Measurements from ENCODE around the gene AQP12A. TPM values are rescaled to one million over a fixed set of nuclear protein-coding genes. Genes with fewer than 3 reads are reported as not detected.

The AQP12A gene
- total and polyA plus RNA-seq, 2 experiments from 2014 or later = not detected

DNA sequence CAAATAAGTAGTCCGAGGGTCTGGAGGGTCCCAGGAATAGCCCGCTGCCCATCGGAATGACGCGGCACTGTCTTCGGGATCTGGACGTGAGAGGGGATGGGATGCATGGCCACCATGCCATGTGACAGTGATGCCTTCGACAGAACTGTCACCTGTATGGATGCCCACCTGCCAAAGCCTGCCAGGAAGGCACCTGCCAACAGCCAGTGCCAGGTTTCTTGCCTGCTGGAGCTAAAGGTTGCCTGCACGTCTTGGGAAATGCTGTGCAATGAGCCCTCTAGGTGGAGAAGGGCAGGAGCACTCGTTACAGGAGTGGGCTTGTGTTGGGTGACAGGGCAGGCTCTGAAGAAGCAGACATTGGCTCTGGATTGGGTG is 45.9 kb upstream of the AQP12A start:
- Histone ChIP-seq H2AFZ (no peak overlapping the region), H3K9me2 (ENCODE audit: insufficient read depth) (no peaks in the 10 kb centered on the region), H4K20me1 (replicated peaks; ENCODE audit: insufficient read depth) (no peaks in the 10 kb centered on the region), H3K36me3 (ENCODE audit: insufficient read depth) (no peaks in the 10 kb centered on the region), H3K27me3 (ENCODE audit: insufficient read depth) (no peaks in the 10 kb centered on the region), H3K4me1 (ENCODE audit: insufficient read depth) (no peaks in the 10 kb centered on the region), H3K4me3 (no peak overlapping the region), H3K4me2 (no peak overlapping the region), H3K79me2 (replicated peaks; ENCODE audit: insufficient read depth) (no peaks in the 10 kb centered on the region), H3F3A (replicated peaks; ENCODE audit: low read depth) (no peaks in the 10 kb centered on the region), H3K27ac (ENCODE audit: low read depth) (no peak overlapping the region)
- no peak for ATAC-seq
- Mint-ChIP-seq H3K27ac (no peak overlapping the region), H3K9me3 (no peaks in the 10 kb centered on the region), H3K27me3 (ENCODE audit: insufficient read depth, low read depth, poor library complexity) (peaks cover 13% of the 10 kb centered on the region), H3K4me3 (no peak overlapping the region), H3K4me1 (peaks cover 10% of the 10 kb centered on the region), H3K36me3 (ENCODE audit: low read depth) (no peaks in the 10 kb centered on the region)
- no peak for TF ChIP-seq JUNB (IDR thresholded peaks at IDR 0.05; ENCODE audit: unreplicated experiment)
- TF ChIP-seq, protein P1, sequence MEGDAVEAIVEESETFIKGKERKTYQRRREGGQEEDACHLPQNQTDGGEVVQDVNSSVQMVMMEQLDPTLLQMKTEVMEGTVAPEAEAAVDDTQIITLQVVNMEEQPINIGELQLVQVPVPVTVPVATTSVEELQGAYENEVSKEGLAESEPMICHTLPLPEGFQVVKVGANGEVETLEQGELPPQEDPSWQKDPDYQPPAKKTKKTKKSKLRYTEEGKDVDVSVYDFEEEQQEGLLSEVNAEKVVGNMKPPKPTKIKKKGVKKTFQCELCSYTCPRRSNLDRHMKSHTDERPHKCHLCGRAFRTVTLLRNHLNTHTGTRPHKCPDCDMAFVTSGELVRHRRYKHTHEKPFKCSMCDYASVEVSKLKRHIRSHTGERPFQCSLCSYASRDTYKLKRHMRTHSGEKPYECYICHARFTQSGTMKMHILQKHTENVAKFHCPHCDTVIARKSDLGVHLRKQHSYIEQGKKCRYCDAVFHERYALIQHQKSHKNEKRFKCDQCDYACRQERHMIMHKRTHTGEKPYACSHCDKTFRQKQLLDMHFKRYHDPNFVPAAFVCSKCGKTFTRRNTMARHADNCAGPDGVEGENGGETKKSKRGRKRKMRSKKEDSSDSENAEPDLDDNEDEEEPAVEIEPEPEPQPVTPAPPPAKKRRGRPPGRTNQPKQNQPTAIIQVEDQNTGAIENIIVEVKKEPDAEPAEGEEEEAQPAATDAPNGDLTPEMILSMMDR (conservative IDR thresholded peaks at IDR 0.05; ENCODE audit: low read depth in 2 of 2) = no peak
- TF ChIP-seq EZH2phosphoT487 (IDR thresholded peaks at IDR 0.05; ENCODE audit: unreplicated experiment) = no peak
- TF ChIP-seq, protein P2, sequence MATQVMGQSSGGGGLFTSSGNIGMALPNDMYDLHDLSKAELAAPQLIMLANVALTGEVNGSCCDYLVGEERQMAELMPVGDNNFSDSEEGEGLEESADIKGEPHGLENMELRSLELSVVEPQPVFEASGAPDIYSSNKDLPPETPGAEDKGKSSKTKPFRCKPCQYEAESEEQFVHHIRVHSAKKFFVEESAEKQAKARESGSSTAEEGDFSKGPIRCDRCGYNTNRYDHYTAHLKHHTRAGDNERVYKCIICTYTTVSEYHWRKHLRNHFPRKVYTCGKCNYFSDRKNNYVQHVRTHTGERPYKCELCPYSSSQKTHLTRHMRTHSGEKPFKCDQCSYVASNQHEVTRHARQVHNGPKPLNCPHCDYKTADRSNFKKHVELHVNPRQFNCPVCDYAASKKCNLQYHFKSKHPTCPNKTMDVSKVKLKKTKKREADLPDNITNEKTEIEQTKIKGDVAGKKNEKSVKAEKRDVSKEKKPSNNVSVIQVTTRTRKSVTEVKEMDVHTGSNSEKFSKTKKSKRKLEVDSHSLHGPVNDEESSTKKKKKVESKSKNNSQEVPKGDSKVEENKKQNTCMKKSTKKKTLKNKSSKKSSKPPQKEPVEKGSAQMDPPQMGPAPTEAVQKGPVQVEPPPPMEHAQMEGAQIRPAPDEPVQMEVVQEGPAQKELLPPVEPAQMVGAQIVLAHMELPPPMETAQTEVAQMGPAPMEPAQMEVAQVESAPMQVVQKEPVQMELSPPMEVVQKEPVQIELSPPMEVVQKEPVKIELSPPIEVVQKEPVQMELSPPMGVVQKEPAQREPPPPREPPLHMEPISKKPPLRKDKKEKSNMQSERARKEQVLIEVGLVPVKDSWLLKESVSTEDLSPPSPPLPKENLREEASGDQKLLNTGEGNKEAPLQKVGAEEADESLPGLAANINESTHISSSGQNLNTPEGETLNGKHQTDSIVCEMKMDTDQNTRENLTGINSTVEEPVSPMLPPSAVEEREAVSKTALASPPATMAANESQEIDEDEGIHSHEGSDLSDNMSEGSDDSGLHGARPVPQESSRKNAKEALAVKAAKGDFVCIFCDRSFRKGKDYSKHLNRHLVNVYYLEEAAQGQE (IDR thresholded peaks at IDR 0.05; ENCODE audit: unreplicated experiment) = no peak
- no peak for TF ChIP-seq POLR2AphosphoS5 (IDR thresholded peaks at IDR 0.05; ENCODE audit: low read depth)
- TF ChIP-seq, protein P3, sequence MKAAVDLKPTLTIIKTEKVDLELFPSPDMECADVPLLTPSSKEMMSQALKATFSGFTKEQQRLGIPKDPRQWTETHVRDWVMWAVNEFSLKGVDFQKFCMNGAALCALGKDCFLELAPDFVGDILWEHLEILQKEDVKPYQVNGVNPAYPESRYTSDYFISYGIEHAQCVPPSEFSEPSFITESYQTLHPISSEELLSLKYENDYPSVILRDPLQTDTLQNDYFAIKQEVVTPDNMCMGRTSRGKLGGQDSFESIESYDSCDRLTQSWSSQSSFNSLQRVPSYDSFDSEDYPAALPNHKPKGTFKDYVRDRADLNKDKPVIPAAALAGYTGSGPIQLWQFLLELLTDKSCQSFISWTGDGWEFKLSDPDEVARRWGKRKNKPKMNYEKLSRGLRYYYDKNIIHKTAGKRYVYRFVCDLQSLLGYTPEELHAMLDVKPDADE (IDR thresholded peaks at IDR 0.05) = no peak
- TF ChIP-seq NANOG (IDR thresholded peaks at IDR 0.05; ENCODE audit: borderline replicate concordance) = no peak
- no peak for DNase-seq (ENCODE audit: low spot score)

DNA sequence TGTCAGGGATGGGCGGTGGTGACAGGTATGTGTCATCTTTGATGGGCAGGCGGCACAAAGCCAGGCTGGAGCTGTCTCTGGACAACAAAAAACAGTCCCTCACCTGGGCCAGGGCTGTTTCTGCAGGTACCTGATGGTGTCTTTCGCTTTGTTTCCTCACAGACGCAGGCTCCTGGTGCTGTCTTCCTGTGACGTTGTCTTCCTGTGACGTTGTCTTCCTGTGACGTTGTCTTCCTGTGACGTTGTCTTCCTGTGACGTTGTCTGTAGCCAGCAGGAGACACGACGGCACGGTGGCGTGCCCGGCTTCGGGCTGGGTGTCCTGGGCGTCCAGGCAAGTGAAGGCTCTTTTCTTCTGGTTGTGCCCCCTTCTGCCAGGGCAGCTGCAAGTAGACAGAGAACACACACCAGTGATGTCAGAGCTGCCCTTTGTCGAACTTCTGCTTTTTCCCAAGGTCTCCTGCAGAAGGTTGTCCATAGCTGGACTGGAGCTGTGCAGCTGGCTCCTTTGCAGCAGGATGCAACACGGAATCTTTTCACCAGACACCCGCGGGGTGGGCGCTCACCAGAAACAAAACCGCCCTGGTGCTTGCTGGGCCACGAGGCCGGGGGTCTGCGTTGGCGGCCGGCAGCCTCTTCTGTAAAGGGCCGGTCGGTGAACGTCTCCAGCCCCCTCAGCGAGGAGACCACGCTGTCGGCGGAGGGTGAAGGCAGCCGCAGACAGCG is 45.3 kb upstream of the AQP12A start:
- no peaks in the 10 kb centered on the region for H3K9me3 Mint-ChIP-seq
- Histone ChIP-seq H3K4me2 (no peak overlapping the region), H3K79me2 (replicated peaks; ENCODE audit: insufficient read depth) (no peaks in the 10 kb centered on the region), H3K27me3 (ENCODE audit: insufficient read depth) (no peaks in the 10 kb centered on the region), H3K27ac (ENCODE audit: low read depth) (no peak overlapping the region), H3F3A (replicated peaks; ENCODE audit: low read depth) (no peaks in the 10 kb centered on the region), H3K4me1 (ENCODE audit: insufficient read depth) (no peaks in the 10 kb centered on the region), H3K4me3 (no peak overlapping the region), H4K20me1 (replicated peaks; ENCODE audit: insufficient read depth) (no peaks in the 10 kb centered on the region), H3K9me2 (ENCODE audit: insufficient read depth) (no peaks in the 10 kb centered on the region), H3K36me3 (ENCODE audit: insufficient read depth) (no peaks in the 10 kb centered on the region), H2AFZ (no peak overlapping the region)
- ATAC-seq (no peak), DNase-seq (ENCODE audit: low spot score) (no peak)
- no peaks in the 10 kb centered on the region for H3K36me3 Mint-ChIP-seq (ENCODE audit: low read depth)
- peaks cover 10% of the 10 kb centered on the region for H3K4me1 Mint-ChIP-seq
- no peak overlapping the region for H3K4me3 Mint-ChIP-seq
- TF ChIP-seq, protein P3 (IDR thresholded peaks at IDR 0.05) = no peak
- TF ChIP-seq, protein P1 (conservative IDR thresholded peaks at IDR 0.05; ENCODE audit: low read depth in 2 of 2) = no peak
- H3K27ac Mint-ChIP-seq = no peak overlapping the region
- peaks cover 13% of the 10 kb centered on the region for H3K27me3 Mint-ChIP-seq (ENCODE audit: insufficient read depth, low read depth, poor library complexity)
